ENCODE results near the gene NTF3. TPM values are rescaled to one million over a fixed set of nuclear protein-coding genes. Genes with fewer than 3 reads are reported as not detected.

The NTF3 gene
- total RNA-seq, 1 experiment from 2014 or later = not detected

DNA sequence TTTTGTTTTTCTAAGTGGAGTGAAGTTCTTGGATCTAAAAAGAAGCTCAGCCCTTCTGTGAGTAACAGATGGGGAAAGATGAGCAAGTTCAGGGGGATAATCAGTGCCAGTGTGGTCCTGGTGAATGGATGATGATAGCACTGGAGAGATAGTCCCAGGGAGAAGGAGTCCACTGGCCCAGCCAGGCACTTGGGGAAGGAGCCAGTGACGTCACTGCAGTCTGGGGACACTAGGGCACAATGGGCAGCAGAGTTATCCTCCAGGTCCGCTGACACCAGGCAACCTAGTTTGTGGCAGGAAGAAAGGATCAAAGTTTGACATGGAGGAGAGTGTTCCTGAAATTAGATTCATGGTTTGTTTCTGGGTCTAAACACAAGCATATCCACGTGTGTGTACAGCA lies 101.5 kb downstream of the NTF3 start:
- DNase-seq (ENCODE audit: low read depth, low spot score) (no peak), ATAC-seq (no peak)
- Histone ChIP-seq H3K36me3 (ENCODE audit: control insufficient read depth in 1 of 2, insufficient read depth in 2 of 2, low read length in 2 of 2) (no peaks in the 10 kb centered on the region), H3K9ac (ENCODE audit: low read length) (no peak overlapping the region), H3K9me2 (ENCODE audit: insufficient read depth) (no peaks in the 10 kb centered on the region), H3K9me3 (ENCODE audit: control insufficient read depth in 1 of 2, insufficient read depth in 1 of 2, low read depth in 1 of 2, low read length in 2 of 2) (no peaks in the 10 kb centered on the region), H2AFZ (ENCODE audit: low read depth, low read length, poor library complexity, severe bottlenecking) (no peak overlapping the region), H3K4me1 (ENCODE audit: control insufficient read depth in 1 of 2, insufficient read depth in 2 of 2, low read length in 2 of 2) (no peaks in the 10 kb centered on the region), H4K20me1 (ENCODE audit: insufficient read depth) (no peaks in the 10 kb centered on the region), H3K4me3 (replicated peaks in 1 of 2; ENCODE audit: low read depth in 1 of 2, low read length in 2 of 2) (no peak overlapping the region), H3K27ac (ENCODE audit: low read depth, low read length) (no peak overlapping the region), H3K79me2 (ENCODE audit: insufficient read depth, low read length) (no peaks in the 10 kb centered on the region), H3K4me2 (ENCODE audit: low read length) (no peak overlapping the region), H3K27me3 (ENCODE audit: insufficient read depth, low read length) (peaks cover 32% of the 10 kb centered on the region)
- TF ChIP-seq, protein P1, sequence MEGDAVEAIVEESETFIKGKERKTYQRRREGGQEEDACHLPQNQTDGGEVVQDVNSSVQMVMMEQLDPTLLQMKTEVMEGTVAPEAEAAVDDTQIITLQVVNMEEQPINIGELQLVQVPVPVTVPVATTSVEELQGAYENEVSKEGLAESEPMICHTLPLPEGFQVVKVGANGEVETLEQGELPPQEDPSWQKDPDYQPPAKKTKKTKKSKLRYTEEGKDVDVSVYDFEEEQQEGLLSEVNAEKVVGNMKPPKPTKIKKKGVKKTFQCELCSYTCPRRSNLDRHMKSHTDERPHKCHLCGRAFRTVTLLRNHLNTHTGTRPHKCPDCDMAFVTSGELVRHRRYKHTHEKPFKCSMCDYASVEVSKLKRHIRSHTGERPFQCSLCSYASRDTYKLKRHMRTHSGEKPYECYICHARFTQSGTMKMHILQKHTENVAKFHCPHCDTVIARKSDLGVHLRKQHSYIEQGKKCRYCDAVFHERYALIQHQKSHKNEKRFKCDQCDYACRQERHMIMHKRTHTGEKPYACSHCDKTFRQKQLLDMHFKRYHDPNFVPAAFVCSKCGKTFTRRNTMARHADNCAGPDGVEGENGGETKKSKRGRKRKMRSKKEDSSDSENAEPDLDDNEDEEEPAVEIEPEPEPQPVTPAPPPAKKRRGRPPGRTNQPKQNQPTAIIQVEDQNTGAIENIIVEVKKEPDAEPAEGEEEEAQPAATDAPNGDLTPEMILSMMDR (IDR thresholded peaks at IDR 0.05 in 2 of 3, conservative IDR thresholded peaks at IDR 0.05 in 1 of 3; ENCODE audit: borderline replicate concordance in 1 of 3, insufficient read depth in 1 of 3, low read depth in 2 of 3, low read length in 2 of 3) = no peak
- no peak for TF ChIP-seq ZNF274 (IDR thresholded peaks at IDR 0.05; ENCODE audit: low read depth, low read length)
- ChIA-PET CTCF (no interaction called here), POLR2A (no interaction called here), RAD21 (ENCODE audit: low non-redundant PET in 1 of 2, low total read pairs in 2 of 2, uncharacterized antibody in 2 of 2, unreplicated experiment in 2 of 2) (no interaction called here)
- intact Hi-C loops (cut with micrococcal nuclease) = no loop called here
- no TSS peak for BruUV-seq (replicated peaks)

- Histone ChIP-seq H2AFZ (ENCODE audit: low read depth, low read length, poor library complexity, severe bottlenecking) (no peak overlapping the region), H3K79me2 (ENCODE audit: insufficient read depth, low read length) (no peaks in the 10 kb centered on the region), H3K9me3 (ENCODE audit: control insufficient read depth in 1 of 2, insufficient read depth in 1 of 2, low read depth in 1 of 2, low read length in 2 of 2) (no peaks in the 10 kb centered on the region), H3K4me3 (replicated peaks in 1 of 2; ENCODE audit: low read depth in 1 of 2, low read length in 2 of 2) (no peak overlapping the region), H3K27me3 (ENCODE audit: insufficient read depth, low read length) (peaks cover 39% of the 10 kb centered on the region), H4K20me1 (ENCODE audit: insufficient read depth) (no peaks in the 10 kb centered on the region), H3K27ac (ENCODE audit: low read depth, low read length) (no peak overlapping the region), H3K9me2 (ENCODE audit: insufficient read depth) (no peaks in the 10 kb centered on the region), H3K9ac (ENCODE audit: low read length) (no peak overlapping the region), H3K4me2 (ENCODE audit: low read length) (no peak overlapping the region), H3K4me1 (ENCODE audit: control insufficient read depth in 1 of 2, insufficient read depth in 2 of 2, low read length in 2 of 2) (no peaks in the 10 kb centered on the region), H3K36me3 (ENCODE audit: control insufficient read depth in 1 of 2, insufficient read depth in 2 of 2, low read length in 2 of 2) (no peaks in the 10 kb centered on the region)
- intact Hi-C loops (cut with micrococcal nuclease) = no loop called here
- DNase-seq (ENCODE audit: low read depth, low spot score) (no peak), ATAC-seq (no peak)
- ChIA-PET POLR2A (no interaction called here), CTCF (no interaction called here), RAD21 (ENCODE audit: low non-redundant PET in 1 of 2, low total read pairs in 2 of 2, uncharacterized antibody in 2 of 2, unreplicated experiment in 2 of 2) (no interaction called here)
- no TSS peak for BruUV-seq (replicated peaks)
- no peak for TF ChIP-seq ATF3 (IDR thresholded peaks at IDR 0.05)
- no peak for TF ChIP-seq EZH2phosphoT487 (IDR thresholded peaks at IDR 0.05; ENCODE audit: borderline replicate concordance)
- TF ChIP-seq POLR2AphosphoS5 (IDR thresholded peaks at IDR 0.05; ENCODE audit: low read depth, low read length) = no peak
- no peak for TF ChIP-seq CEBPB (IDR thresholded peaks at IDR 0.05; ENCODE audit: low read depth)
- no peak for TF ChIP-seq SP1 (IDR thresholded peaks at IDR 0.05; ENCODE audit: low read depth)
- no peak for TF ChIP-seq CBX3 (IDR thresholded peaks at IDR 0.05; ENCODE audit: low read depth)
- TF ChIP-seq JUND (IDR thresholded peaks at IDR 0.05) = no peak
- TF ChIP-seq REST (IDR thresholded peaks at IDR 0.05; ENCODE audit: low read depth) = no peak
- TF ChIP-seq SRF (IDR thresholded peaks at IDR 0.05; ENCODE audit: low read depth) = no peak
- TF ChIP-seq, protein P1 (IDR thresholded peaks at IDR 0.05 in 2 of 3, conservative IDR thresholded peaks at IDR 0.05 in 1 of 3; ENCODE audit: borderline replicate concordance in 1 of 3, insufficient read depth in 1 of 3, low read depth in 2 of 3, low read length in 2 of 3) = no peak
Measured at GRCh38 chr12:5534426-5535199, 102.7 kb downstream of the NTF3 start.
